H1 (cell line): ENCODE results near the gene GINS2. TPM values are rescaled to one million over a fixed set of nuclear protein-coding genes. Genes with fewer than 3 reads are reported as not detected.

Source experiments
- CTCF ChIA-PET: fragments of 300-600 bp; sonication (Branson Sonifier 250); formaldehyde crosslinking; loops from one replicate; lab custom pipeline; 2021; ENCODE audit not compliant: partially characterized antibody; lab: Charles Lee
- POLR2A ChIA-PET: fragments of 300-600 bp; sonication (Branson Sonifier 250); formaldehyde crosslinking; loops from one replicate; lab custom pipeline; 2021; ENCODE audit warnings: inconsistent platforms; ENCODE audit not compliant: partially characterized antibody; lab: Charles Lee
- DNase-seq, 2 experiments: peaks; one replicate each; pipeline versions ENCODE4 v3.0.0 to v3.0.0-alpha.2; 2010 to 2022; ENCODE audit warnings: low spot score in 2 of 2, low read depth in 1 of 2, mixed read lengths in 1 of 2
- FAIRE-seq: peaks from 2 replicates; lab custom pipeline; 2011; peaks lifted over from hg19 to GRCh38; lab: Jason Lieb, UNC
- H2AFZ ChIP-seq: 2 replicates; pipeline ENCODE4 v1.8.1; 2012; ENCODE audit warnings: low read length, inconsistent platforms
- H2AK5ac ChIP-seq: 2 replicates; pipeline ENCODE4 v1.6.1; 2013; ENCODE audit warnings: low read depth, low read length
- H2BK120ac ChIP-seq: replicated peaks from 2 replicates; pipeline ENCODE3; 2013; ENCODE audit warnings: low read depth, low read length, inconsistent platforms
- H2BK12ac ChIP-seq: 2 replicates; pipeline ENCODE4 v1.6.1; 2013; ENCODE audit warnings: low read depth, low read length
- H2BK15ac ChIP-seq: 2 replicates; pipeline ENCODE4 v1.6.1; 2013; ENCODE audit warnings: low read length
- H2BK20ac ChIP-seq: 2 replicates; pipeline ENCODE4 v1.6.1; 2013; ENCODE audit warnings: low read length
- H2BK5ac ChIP-seq: 2 replicates; pipeline ENCODE4 v1.6.1; 2013; ENCODE audit warnings: low read depth, low read length
- H3K14ac ChIP-seq: 2 replicates; pipeline ENCODE4 v1.6.1; 2013; ENCODE audit warnings: inconsistent platforms; ENCODE audit not compliant: insufficient read length
- H3K18ac ChIP-seq: 2 replicates; pipeline ENCODE4 v1.6.1; 2013; ENCODE audit warnings: low read length; ENCODE audit errors: extremely low read depth
- H3K23ac ChIP-seq: 2 replicates; pipeline ENCODE4 v1.6.1; 2013; ENCODE audit warnings: inconsistent platforms; ENCODE audit not compliant: insufficient read length
- H3K23me2 ChIP-seq: 2 replicates; pipeline ENCODE4 v1.6.1; 2013; ENCODE audit warnings: low read depth, low read length
- H3K27ac ChIP-seq: 2 replicates; pipeline ENCODE4 v1.6.1; 2011; ENCODE audit warnings: low read depth, low read length, inconsistent platforms
- H3K27me3 ChIP-seq, 4 experiments: replicated peaks in 1 of 4; 1 replicate in 1 of 4; 2 replicates in 3 of 4; pipeline versions ENCODE4 v1.6.1 to v1.8.1; 2011 to 2013; ENCODE audit warnings: low read length in 3 of 4, mild to moderate bottlenecking in 3 of 4, inconsistent platforms in 2 of 4, mixed read lengths in 2 of 4, moderate library complexity in 1 of 4; ENCODE audit not compliant: control insufficient read depth in 3 of 4, insufficient read depth in 3 of 4; ENCODE audit errors: extremely low read depth in 1 of 4
- H3K36me3 ChIP-seq, 4 experiments: 2 replicates each; pipeline versions ENCODE4 v1.6.1 to v1.8.1; 2011 to 2013; ENCODE audit warnings: mild to moderate bottlenecking in 4 of 4, low read length in 3 of 4, moderate library complexity in 2 of 4, control low read depth in 1 of 4, inconsistent platforms in 1 of 4; ENCODE audit not compliant: insufficient read depth in 4 of 4, control insufficient read depth in 2 of 4
- H3K4ac ChIP-seq: replicated peaks from 2 replicates; pipeline ENCODE3; 2013; ENCODE audit warnings: low read length, low read depth, mixed read lengths, inconsistent platforms; ENCODE audit not compliant: insufficient read length
- H3K4me1 ChIP-seq, 4 experiments: replicated peaks in 1 of 4; 1 replicate in 1 of 4; 2 replicates in 3 of 4; pipeline versions ENCODE4 v1.6.1 to v1.8.1; 2011 to 2013; ENCODE audit warnings: low read length in 3 of 4, inconsistent platforms in 2 of 4, mixed read lengths in 1 of 4; ENCODE audit not compliant: insufficient read depth in 4 of 4, control insufficient read depth in 3 of 4
- H3K4me2 ChIP-seq, 2 experiments: 2 replicates each; pipeline versions ENCODE4 v1.6.1 to v1.8.1; 2011 to 2013; ENCODE audit warnings: low read depth in 2 of 2, low read length in 2 of 2, control low read depth in 1 of 2, inconsistent platforms in 1 of 2, mild to moderate bottlenecking in 1 of 2; ENCODE audit not compliant: insufficient read depth in 1 of 2
- H3K4me3 ChIP-seq, 4 experiments: fragments of 200-600, 300-600 bp in 1 of 4; sonication (generic), shearing (Covaris generic), sonication (Bioruptor Twin) in 1 of 4; 2 replicates each; pipeline versions ENCODE4 v1.5.1 to v1.8.1; 2011 to 2016; ENCODE audit warnings: low read length in 4 of 4, low read depth in 3 of 4, control low read depth in 2 of 4, inconsistent platforms in 2 of 4, mild to moderate bottlenecking in 2 of 4, mixed read lengths in 1 of 4, moderate library complexity in 1 of 4; ENCODE audit not compliant: insufficient read depth in 2 of 4; ENCODE audit errors: extremely low read depth in 1 of 4
- H3K56ac ChIP-seq: replicated peaks from 2 replicates; pipeline ENCODE3; 2013; ENCODE audit warnings: low read depth, mild to moderate bottlenecking, mixed read lengths, low read length, inconsistent platforms; ENCODE audit not compliant: insufficient read length
- H3K79me1 ChIP-seq: 2 replicates; pipeline ENCODE4 v1.6.1; 2013; ENCODE audit warnings: low read depth, low read length, control low read depth
- H3K79me2 ChIP-seq, 2 experiments: 2 replicates each; pipeline versions ENCODE4 v1.6.1 to v1.8.1; 2012 to 2013; ENCODE audit warnings: low read length in 2 of 2, mild to moderate bottlenecking in 2 of 2, inconsistent platforms in 1 of 2; ENCODE audit not compliant: insufficient read depth in 2 of 2, control insufficient read depth in 1 of 2
- H3K9ac ChIP-seq, 4 experiments: replicated peaks in 1 of 4; 1 replicate in 1 of 4; 2 replicates in 3 of 4; pipeline versions ENCODE4 v1.6.1 to v1.8.1; 2011 to 2013; ENCODE audit warnings: low read depth in 3 of 4, low read length in 3 of 4, control low read depth in 2 of 4, mild to moderate bottlenecking in 2 of 4, moderate library complexity in 2 of 4, inconsistent platforms in 1 of 4; ENCODE audit errors: extremely low read depth in 1 of 4
- H3K9me3 ChIP-seq, 2 experiments: 2 replicates each; pipeline versions ENCODE4 v1.6.1 to v1.8.1; 2012 to 2013; ENCODE audit warnings: mild to moderate bottlenecking in 2 of 2, moderate library complexity in 2 of 2, control low read depth in 1 of 2, inconsistent platforms in 1 of 2, low read depth in 1 of 2, low read length in 1 of 2, mixed read lengths in 1 of 2; ENCODE audit not compliant: insufficient read depth in 2 of 2
- H4K20me1 ChIP-seq, 2 experiments: replicated peaks in 1 of 2; 2 replicates each; pipeline versions ENCODE3 to v1.8.1; 2011 to 2013; ENCODE audit warnings: inconsistent platforms in 2 of 2, low read length in 2 of 2, mild to moderate bottlenecking in 1 of 2; ENCODE audit not compliant: insufficient read depth in 2 of 2, control insufficient read depth in 1 of 2
- H4K5ac ChIP-seq: 2 replicates; pipeline ENCODE4 v1.6.1; 2013; ENCODE audit warnings: low read length, low read depth, mixed read lengths, inconsistent platforms; ENCODE audit not compliant: insufficient read length
- H4K8ac ChIP-seq: 2 replicates; pipeline ENCODE4 v1.8.0; 2013; ENCODE audit warnings: mild to moderate bottlenecking, moderate library complexity, low read length, inconsistent platforms; ENCODE audit not compliant: insufficient read depth; ENCODE audit errors: extremely low read depth
- H4K91ac ChIP-seq: replicated peaks from 2 replicates; pipeline ENCODE3; 2013; ENCODE audit warnings: low read length, mixed read lengths, inconsistent platforms; ENCODE audit not compliant: insufficient read length
- CTBP2 ChIP-seq: IDR thresholded peaks from 2 replicates; pipeline ENCODE4 v1.7.0; 2011; ENCODE audit warnings: borderline replicate concordance, mild to moderate bottlenecking, moderate library complexity, mixed read lengths, low read length; ENCODE audit not compliant: insufficient read depth, insufficient read length
- EP300 ChIP-seq, 2 experiments: IDR thresholded peaks; 1 replicate in 1 of 2; 2 replicates in 1 of 2; pipeline ENCODE4 v1.6.1; 2011 to 2012; ENCODE audit warnings: low read depth in 2 of 2, low read length in 2 of 2, mild to moderate bottlenecking in 2 of 2, borderline replicate concordance in 1 of 2, inconsistent platforms in 1 of 2, moderate library complexity in 1 of 2
- POLR2A ChIP-seq, 2 experiments: IDR thresholded peaks; 1 replicate in 1 of 2; 2 replicates in 1 of 2; pipeline ENCODE4 v1.6.1; 2011; ENCODE audit warnings: low read depth in 2 of 2, low read length in 2 of 2, mild to moderate bottlenecking in 2 of 2; ENCODE audit errors: control extremely low read depth in 1 of 2
- SIX5 ChIP-seq: IDR thresholded peaks from 2 replicates; pipeline ENCODE4 v1.6.1; 2011; ENCODE audit warnings: mild to moderate bottlenecking, low read depth, low read length
- TAF1 ChIP-seq: IDR thresholded peaks from 2 replicates; pipeline ENCODE4 v1.6.1; 2011; ENCODE audit warnings: mild to moderate bottlenecking, low read depth, low read length
- WGBS, 2 experiments: shearing (Covaris generic) in 1 of 2; methylation state at CpG; one replicate each; pipeline versions ENCODE4 v1.1.6 to v1.1.7; 2013 to 2015; ENCODE audit warnings: low lambda C conversion rate in 2 of 2, mixed read lengths in 2 of 2, inconsistent platforms in 1 of 2, low coverage in 1 of 2, missing lambda C conversion rate in 1 of 2; ENCODE audit not compliant: insufficient replicate concordance in 2 of 2, insufficient coverage in 1 of 2, insufficient read length in 1 of 2; ENCODE audit errors: extremely low coverage in 1 of 2, missing lambda C conversion rate in 1 of 2; 5-methylcytosine and 5-hydroxymethylcytosine counted together
- polyA plus RNA-seq, 7 experiments: library from polyadenylated mRNA; depleted of rRNA in 3 of 7; stranded (reverse) in 5 of 7; unstranded in 2 of 7; fragments of >200 nt in 5 of 7; fragments of 200-250 nt in 2 of 7; gene quantifications; 1 replicate in 5 of 7; 2 replicates in 1 of 7; 4 replicates in 1 of 7; pipeline versions ENCODE4 v1.2.1 to v1.2.3, GENCODE V29; 2011 to 2013; ENCODE audit warnings: missing spikeins in 2 of 7, mixed read lengths in 2 of 7
- total RNA-seq: library from RNA; stranded (reverse); fragmentation: NEBNext Ultra II Directional; extraction: Animal tissue kit (Norgen Biotek cat#: 25700); gene quantifications from 2 replicates; pipeline ENCODE4 v1.2.1, GENCODE V29; 2021

Gene GINS2
- total and polyA plus RNA-seq, 2 of the 8 experiments (the other 6 are each of a cell fraction or from before 2014, with no cell fraction given): 29.4 to 59.1 TPM

GRCh38 chr16:85654251-85655095 is 34.3 kb downstream of the GINS2 start:
- no peaks in the 10 kb centered on the region for H3K23me2 ChIP-seq
- peaks cover 0 to 9% of the 10 kb centered on the region in 2 experiments; a peak in 1 of 4 replicates for H3K79me2 ChIP-seq
- H3K4ac ChIP-seq: no peak overlapping the region
- no peak overlapping the region for H2BK120ac ChIP-seq
- H3K36me3 ChIP-seq: peaks cover 13 to 58% (median 40%) of the 10 kb centered on the region in 4 experiments
- no peak overlapping the region for H3K4me2 ChIP-seq
- POLR2A ChIA-PET: no interaction called here
- H3K23ac ChIP-seq: no peak overlapping the region
- H4K20me1 ChIP-seq: peaks cover 30% of the 10 kb centered on the region in 2 experiments
- H3K4me1 ChIP-seq: peaks cover 0 to 5% (median 0%) of the 10 kb centered on the region in 4 experiments; a peak in 2 of 7 replicates
- H2AFZ ChIP-seq: no peak overlapping the region
- CTCF ChIA-PET: interaction anchor here (0.8 to 16.9 kb wide), 5 partner anchors 18 to 64 kb away, joined by 3 to 248 read pairs (median 4); no protein-coding TSS in a partner anchor
- H3K9me3 ChIP-seq: peaks cover 0 to 12% of the 10 kb centered on the region in 2 experiments; a peak in 1 of 4 replicates
- no peak overlapping the region for H3K56ac ChIP-seq
- no peak overlapping the region for H3K9ac ChIP-seq
- H3K4me3 ChIP-seq: no peak overlapping the region
- peak overlapping the region; percentile 35; the same call in 1 of the 2 replicates for H3K27ac ChIP-seq
- H4K8ac ChIP-seq: peak overlapping the region; percentile 65; the same call in 1 of the 2 replicates
- no peaks in the 10 kb centered on the region for H3K27me3 ChIP-seq
- no peak overlapping the region for H2BK12ac ChIP-seq
- H3K79me1 ChIP-seq: peaks cover 10% of the 10 kb centered on the region; the same call in 1 of the 2 replicates
- H2BK15ac ChIP-seq: no peak overlapping the region
- no peak overlapping the region for H4K91ac ChIP-seq
- H2AK5ac ChIP-seq: no peak overlapping the region
- TF ChIP-seq CTBP2 (no peak), SIX5 (no peak), POLR2A (IDR thresholded peaks at IDR 0.05; ENCODE audit: control extremely low read depth in 1 of 2, low read depth in 2 of 2, low read length in 2 of 2) (no peak), EP300 (IDR thresholded peaks at IDR 0.05; ENCODE audit: borderline replicate concordance in 1 of 2, low read depth in 2 of 2, low read length in 2 of 2) (no peak), TAF1 (no peak)
- no peak overlapping the region for H4K5ac ChIP-seq
- H3K14ac ChIP-seq: no peak overlapping the region
- no peak for DNase-seq
- H3K18ac ChIP-seq: no peak overlapping the region; the same call in 1 of the 2 replicates
- no peak for FAIRE-seq
- H2BK5ac ChIP-seq: no peak overlapping the region; the same call in 1 of the 2 replicates
- H2BK20ac ChIP-seq: no peak overlapping the region
- 98% methylated on average over 33 of the region's 41 CpGs; no CpG with 5 or more reads in 1 of the 2 experiments for WGBS, 2 experiments
